Chondrocyte (in vitro differentiated cells): ENCODE data around the gene DDX18. TPM values are rescaled to one million over a fixed set of nuclear protein-coding genes. Genes with fewer than 3 reads are reported as not detected.

Source experiments
- DNase-seq: peaks from one replicate; pipeline ENCODE4 v3.0.0; 2021; ENCODE audit warnings: mixed read lengths, low spot score
- H3K27ac Mint-ChIP-seq: one replicate; pipeline ENCODE4 v1.8.0; 2021; ENCODE audit warnings: mild to moderate bottlenecking, moderate library complexity, mixed read lengths; ENCODE audit not compliant: unreplicated experiment
- H3K27me3 Mint-ChIP-seq: 2 replicates; pipeline ENCODE4 v1.8.0; 2021; ENCODE audit warnings: low read depth, mixed read lengths
- H3K36me3 Mint-ChIP-seq: 2 replicates; pipeline ENCODE4 v1.8.0; 2021; ENCODE audit warnings: low read depth, mixed read lengths
- H3K4me1 Mint-ChIP-seq: 2 replicates; pipeline ENCODE4 v1.8.0; 2021; ENCODE audit warnings: low read depth, mild to moderate bottlenecking, mixed read lengths
- H3K4me3 Mint-ChIP-seq: one replicate; pipeline ENCODE4 v1.8.0; 2021; ENCODE audit warnings: mild to moderate bottlenecking, moderate library complexity, mixed read lengths; ENCODE audit not compliant: unreplicated experiment
- H3K9me3 Mint-ChIP-seq: 2 replicates; pipeline ENCODE4 v1.8.0; 2021; ENCODE audit warnings: low read depth, mixed read lengths
- total RNA-seq: library from RNA; stranded (reverse); gene quantifications from 3 replicates; pipeline ENCODE4 v1.2.1, GENCODE V29; 2021
- TF ChIP-seq, protein P1 (sequence below): fragments of 200-600 bp; sonication (generic); IDR thresholded peaks from 2 replicates; pipeline ENCODE4 v1.5.0; 2021; ENCODE audit warnings: antibody characterized with exemption, mild to moderate bottlenecking, moderate library complexity

Gene DDX18
- total RNA-seq, 1 donor from 2014 or later = 43.2 TPM

DNA sequence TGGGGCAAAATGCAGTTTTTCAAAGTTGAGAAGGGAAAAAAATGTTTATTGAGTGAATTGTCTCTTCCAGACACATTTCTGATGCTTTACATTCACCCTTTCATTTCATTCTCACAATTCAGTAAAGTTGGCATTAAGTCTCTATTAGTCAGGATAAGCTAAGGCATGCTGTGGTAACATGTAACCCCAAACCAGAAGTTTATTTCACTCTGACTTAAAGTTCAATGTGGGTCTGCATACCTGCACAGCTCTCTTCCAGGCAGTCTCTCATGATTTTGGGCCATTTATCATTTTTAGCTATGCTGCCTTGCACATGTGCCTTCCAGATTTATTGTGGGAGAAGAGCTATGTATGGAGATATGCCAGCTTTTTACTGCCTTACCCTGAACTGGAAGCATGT lies 48.0 kb downstream of the DDX18 start:
- Mint-ChIP-seq H3K4me1 (no peaks in the 10 kb centered on the region), H3K27ac (no peak overlapping the region), H3K36me3 (no peaks in the 10 kb centered on the region), H3K9me3 (peaks cover 10% of the 10 kb centered on the region), H3K27me3 (peaks cover 6% of the 10 kb centered on the region), H3K4me3 (no peak overlapping the region)
- TF ChIP-seq, protein P1, sequence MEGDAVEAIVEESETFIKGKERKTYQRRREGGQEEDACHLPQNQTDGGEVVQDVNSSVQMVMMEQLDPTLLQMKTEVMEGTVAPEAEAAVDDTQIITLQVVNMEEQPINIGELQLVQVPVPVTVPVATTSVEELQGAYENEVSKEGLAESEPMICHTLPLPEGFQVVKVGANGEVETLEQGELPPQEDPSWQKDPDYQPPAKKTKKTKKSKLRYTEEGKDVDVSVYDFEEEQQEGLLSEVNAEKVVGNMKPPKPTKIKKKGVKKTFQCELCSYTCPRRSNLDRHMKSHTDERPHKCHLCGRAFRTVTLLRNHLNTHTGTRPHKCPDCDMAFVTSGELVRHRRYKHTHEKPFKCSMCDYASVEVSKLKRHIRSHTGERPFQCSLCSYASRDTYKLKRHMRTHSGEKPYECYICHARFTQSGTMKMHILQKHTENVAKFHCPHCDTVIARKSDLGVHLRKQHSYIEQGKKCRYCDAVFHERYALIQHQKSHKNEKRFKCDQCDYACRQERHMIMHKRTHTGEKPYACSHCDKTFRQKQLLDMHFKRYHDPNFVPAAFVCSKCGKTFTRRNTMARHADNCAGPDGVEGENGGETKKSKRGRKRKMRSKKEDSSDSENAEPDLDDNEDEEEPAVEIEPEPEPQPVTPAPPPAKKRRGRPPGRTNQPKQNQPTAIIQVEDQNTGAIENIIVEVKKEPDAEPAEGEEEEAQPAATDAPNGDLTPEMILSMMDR = no peak
- no peak for DNase-seq

DNA sequence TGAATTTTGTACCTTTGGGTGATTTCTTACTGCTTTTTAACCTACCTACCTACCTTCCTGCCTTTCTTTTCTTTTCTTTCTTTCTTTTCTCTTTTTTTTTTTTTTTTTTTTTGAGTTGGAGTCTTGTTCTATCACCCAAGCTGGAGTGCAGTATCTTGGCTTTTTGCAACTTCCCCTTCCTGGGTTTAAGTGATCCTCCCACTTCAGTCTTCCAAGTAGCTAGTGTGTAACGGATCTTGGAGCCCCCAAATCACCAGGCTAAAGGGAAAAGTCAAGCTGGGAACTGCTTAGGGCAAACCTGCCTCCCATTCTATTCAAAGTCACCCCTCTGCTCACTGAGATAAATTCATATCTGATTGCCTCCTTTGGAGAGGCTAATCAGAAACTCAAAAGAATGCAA lies 61.3 kb downstream of the DDX18 start:
- no peaks in the 10 kb centered on the region for H3K4me1 Mint-ChIP-seq
- peaks cover 25% of the 10 kb centered on the region for H3K27me3 Mint-ChIP-seq
- TF ChIP-seq, protein P1 = no peak
- no peak for DNase-seq
- no peak overlapping the region for H3K27ac Mint-ChIP-seq
- no peaks in the 10 kb centered on the region for H3K9me3 Mint-ChIP-seq
- no peaks in the 10 kb centered on the region for H3K36me3 Mint-ChIP-seq
- no peak overlapping the region for H3K4me3 Mint-ChIP-seq

DNA sequence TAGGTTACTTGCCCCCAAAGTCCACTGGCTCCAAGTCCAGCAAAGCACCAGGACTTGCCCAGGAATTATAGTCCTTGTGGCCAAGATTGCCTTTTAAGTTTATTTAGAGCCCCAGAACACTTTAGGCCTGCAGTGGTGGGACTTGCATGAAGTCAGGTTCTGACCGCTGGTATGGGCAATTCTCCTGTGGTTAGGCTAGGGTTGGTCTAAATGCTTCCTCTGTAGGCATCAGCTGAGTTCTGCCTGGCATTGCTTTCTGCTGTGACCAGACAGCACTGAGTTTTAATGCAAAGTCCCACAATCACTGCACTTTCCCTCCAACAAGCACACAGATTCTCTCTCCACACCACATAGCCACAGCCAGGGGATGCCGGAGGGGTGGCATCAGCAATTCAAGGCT lies 64.5 kb downstream of the DDX18 start:
- Mint-ChIP-seq H3K27ac (no peak overlapping the region), H3K4me3 (no peak overlapping the region), H3K4me1 (no peaks in the 10 kb centered on the region), H3K9me3 (no peaks in the 10 kb centered on the region), H3K27me3 (peaks cover 29% of the 10 kb centered on the region), H3K36me3 (no peaks in the 10 kb centered on the region)
- TF ChIP-seq, protein P1 = no peak
- no peak for DNase-seq

Other genes with a start within 250 kb of the DDX18 start
- gene CCDC93, start 199.4 kb downstream of the DDX18 start, total RNA-seq = 22.0 to 22.8 TPM (median 22.3 TPM) in 3 replicates